GM12801 (cell line): ENCODE measurements around the gene UBE2QL1.

Experiments used
- CTCF ChIP-seq: IDR thresholded peaks from one replicate; pipeline ENCODE4 v1.5.1; 2011; ENCODE audit warnings: control low read depth; ENCODE audit not compliant: insufficient read length; ENCODE audit errors: extremely low read depth

Gene UBE2QL1

GRCh38 chr5:6467591-6467990, 18.9 kb downstream of the UBE2QL1 start:
- TF ChIP-seq CTCF: no peak

GRCh38 chr5:6468104-6468503, 19.4 kb downstream of the UBE2QL1 start:
- TF ChIP-seq CTCF: no peak

- TF ChIP-seq CTCF: no peak
Measured at GRCh38 chr5:6468870-6469269, 20.2 kb downstream of the UBE2QL1 start.

- no peak for TF ChIP-seq CTCF
Measured at GRCh38 chr5:6469836-6470235, 21.2 kb downstream of the UBE2QL1 start.

- TF ChIP-seq CTCF: no peak
Measured at GRCh38 chr5:6470672-6471071, 22.0 kb downstream of the UBE2QL1 start.

GRCh38 chr5:6471252-6471651, 22.6 kb downstream of the UBE2QL1 start:
- TF ChIP-seq CTCF: no peak

GRCh38 chr5:6472792-6473191, 24.1 kb downstream of the UBE2QL1 start:
- no peak for TF ChIP-seq CTCF

- TF ChIP-seq CTCF: no peak
Measured at GRCh38 chr5:6473284-6473683, 24.6 kb downstream of the UBE2QL1 start.
